ENCODE data around the gene SLC30A1. TPM values are rescaled to one million over a fixed set of nuclear protein-coding genes. Genes with fewer than 3 reads are reported as not detected.
A peak's percentile ranks its signal among the peaks of the same experiment; 100 is the strongest.

Gene SLC30A1
- total RNA-seq, 4 donors from 2014 or later, result 10.1 to 17.3 (median 13.0) TPM

GRCh38 chr1:211531194-211532087 lies 47.5 kb downstream of the SLC30A1 start:
- no peaks in the 10 kb centered on the region for H3K4me1 ChIP-seq
- H3K36me3 ChIP-seq, result no peaks in the 10 kb centered on the region
- no peaks in the 10 kb centered on the region for H3K27me3 ChIP-seq
- ATAC-seq, result no peak
- no peak overlapping the region for H3K4me3 ChIP-seq
- H3K27ac ChIP-seq, result no peak overlapping the region
- no peaks in the 10 kb centered on the region for H3K9me3 ChIP-seq
- 71 to 80% methylated on average over 11 to 15 of the region's 15 CpGs for WGBS, 2 donors (ENCODE audit: low coverage in 1 of 2)
- TF ChIP-seq POLR2A (IDR thresholded peaks at IDR 0.05) (no peak), CTCF (IDR thresholded peaks at IDR 0.05) (no peak), POLR2AphosphoS5 (IDR thresholded peaks at IDR 0.05) (no peak), EP300 (IDR thresholded peaks at IDR 0.05) (no peak)

DNA sequence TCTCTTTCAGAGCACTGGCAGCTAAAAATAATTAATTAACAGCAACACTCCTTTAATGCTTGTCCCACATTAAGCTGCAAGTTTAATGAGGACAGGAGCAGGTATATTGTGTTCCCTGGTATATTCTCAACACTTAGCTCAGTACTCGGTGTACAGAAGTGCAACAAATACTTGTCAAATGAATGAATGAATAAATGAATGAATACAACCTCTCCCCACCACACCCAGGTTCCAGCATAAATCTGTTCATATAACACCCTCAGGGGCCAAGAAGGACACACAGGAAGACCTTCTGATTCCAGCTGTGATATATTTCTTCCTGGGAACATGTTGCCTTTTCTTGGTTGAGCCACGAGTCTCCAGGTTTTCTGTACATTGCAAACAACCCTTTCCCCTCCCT lies 48.9 kb downstream of the SLC30A1 start:
- no peaks in the 10 kb centered on the region for H3K9me3 ChIP-seq

DNA sequence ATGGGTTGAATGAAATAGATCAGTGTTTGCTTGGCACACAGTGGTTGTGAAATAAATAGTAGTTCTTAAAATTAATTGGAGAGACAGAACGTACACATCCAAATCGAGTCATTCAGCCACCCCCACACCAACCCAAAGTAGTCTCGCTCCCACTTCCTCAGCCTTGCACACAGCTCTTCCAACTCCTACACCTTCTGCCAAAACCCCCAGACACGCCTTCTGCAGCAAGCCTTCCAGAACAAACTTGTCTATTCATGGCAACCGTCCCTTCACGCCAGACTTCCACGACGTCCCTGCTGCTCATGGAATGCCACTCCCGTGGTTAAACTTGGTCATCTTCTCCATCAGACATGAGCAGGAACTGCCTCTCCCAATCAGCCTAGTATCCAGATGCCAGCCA lies 49.5 kb downstream of the SLC30A1 start:
- Histone ChIP-seq H3K27ac (no peak overlapping the region), H3K36me3 (no peaks in the 10 kb centered on the region), H3K4me1 (no peaks in the 10 kb centered on the region), H3K9me3 (no peaks in the 10 kb centered on the region), H3K4me3 (no peak overlapping the region), H3K27me3 (no peaks in the 10 kb centered on the region)
- no peak for ATAC-seq
- WGBS, 2 donors (ENCODE audit: low coverage in 1 of 2), result 41 to 50% methylated on average over 9 of the region's 9 CpGs
- TF ChIP-seq POLR2A (IDR thresholded peaks at IDR 0.05), result no peak
- TF ChIP-seq EP300 (IDR thresholded peaks at IDR 0.05), result no peak
- TF ChIP-seq POLR2AphosphoS5 (IDR thresholded peaks at IDR 0.05), result no peak
- TF ChIP-seq CTCF (IDR thresholded peaks at IDR 0.05), result no peak

More for the DNA sequence above, 48.9 kb downstream of the SLC30A1 start:
- Histone ChIP-seq H3K36me3 (no peaks in the 10 kb centered on the region), H3K4me1 (no peaks in the 10 kb centered on the region), H3K27ac (no peak overlapping the region), H3K27me3 (no peaks in the 10 kb centered on the region), H3K4me3 (no peak overlapping the region)
- ATAC-seq, result no peak
- 44 to 92% methylated on average over 2 of the region's 2 CpGs for WGBS, 2 donors (ENCODE audit: low coverage in 1 of 2)
- no peak for TF ChIP-seq CTCF (IDR thresholded peaks at IDR 0.05)
- TF ChIP-seq POLR2A (IDR thresholded peaks at IDR 0.05), result no peak
- TF ChIP-seq EP300 (IDR thresholded peaks at IDR 0.05), result no peak
- TF ChIP-seq POLR2AphosphoS5 (IDR thresholded peaks at IDR 0.05), result no peak

- no peaks in the 10 kb centered on the region for H3K27me3 ChIP-seq
- TF ChIP-seq POLR2A (IDR thresholded peaks at IDR 0.05) (no peak), CTCF (IDR thresholded peaks at IDR 0.05) (no peak), POLR2AphosphoS5 (IDR thresholded peaks at IDR 0.05) (no peak)
- no peaks in the 10 kb centered on the region for H3K4me1 ChIP-seq
- no peaks in the 10 kb centered on the region for H3K9me3 ChIP-seq
- no peaks in the 10 kb centered on the region for H3K36me3 ChIP-seq
- no peak overlapping the region for H3K4me3 ChIP-seq
- ATAC-seq, result no peak
- WGBS, 2 donors (ENCODE audit: low coverage in 1 of 2), result 92% methylated on average over 5 to 6 of the region's 7 CpGs
- no peak overlapping the region for H3K27ac ChIP-seq
These were observed 50.0 kb downstream of the SLC30A1 start for GRCh38 chr1:211529011-211529410.

GRCh38 chr1:211527888-211528287 lies 51.1 kb downstream of the SLC30A1 start:
- no peak for TF ChIP-seq POLR2A (IDR thresholded peaks at IDR 0.05)
- no peak for TF ChIP-seq CTCF (IDR thresholded peaks at IDR 0.05)
- no peak for TF ChIP-seq EP300 (IDR thresholded peaks at IDR 0.05)
- TF ChIP-seq POLR2AphosphoS5 (IDR thresholded peaks at IDR 0.05), result no peak
- Histone ChIP-seq H3K27ac (no peak overlapping the region), H3K4me1 (no peaks in the 10 kb centered on the region), H3K9me3 (no peaks in the 10 kb centered on the region), H3K27me3 (no peaks in the 10 kb centered on the region), H3K4me3 (no peak overlapping the region), H3K36me3 (no peaks in the 10 kb centered on the region)
- WGBS, 2 donors (ENCODE audit: low coverage in 1 of 2), result 0% methylated on average over 1 of the region's 5 CpGs; no CpG with 5 or more reads in 1 of the 2 donors
- ATAC-seq, result peak; percentile 23
